ENCODE data around the gene TACC2. TPM values are rescaled to one million over a fixed set of nuclear protein-coding genes. Genes with fewer than 3 reads are reported as not detected.
"Not testable (repeated sequence)": the region's sequence is repeated elsewhere in the genome, so short reads cannot be mapped to it uniquely, and the experiment has no call there.

Gene TACC2
- polyA plus RNA-seq, 3 donors: 13.0 to 34.9 (median 19.5) TPM

- WGBS, 3 donors: 49 to 80% (median 79%) methylated on average over 16 of the region's 16 CpGs
- no peak overlapping the region for H3K27ac ChIP-seq (ENCODE audit: low read depth, low read length)
Measured at GRCh38 chr10:122018951-122019413, 30.0 kb downstream of the TACC2 start.

GRCh38 chr10:122019414-122019975 is 30.5 kb downstream of the TACC2 start:
- 34 to 56% (median 47%) methylated on average over 24 of the region's 24 CpGs for WGBS, 3 donors
- H3K27ac ChIP-seq (ENCODE audit: low read depth, low read length): no peak overlapping the region

- WGBS, 3 donors: 91 to 94% (median 91%) methylated on average over 6 of the region's 6 CpGs
- no peak overlapping the region for H3K27ac ChIP-seq (ENCODE audit: low read depth, low read length)
Measured at GRCh38 chr10:122020226-122020625, 31.3 kb downstream of the TACC2 start.

- no peak overlapping the region for H3K27ac ChIP-seq (ENCODE audit: low read depth, low read length)
- WGBS, 3 donors: 45 to 78% (median 63%) methylated on average over 9 of the region's 9 CpGs
Measured at GRCh38 chr10:122021379-122021778, 32.4 kb downstream of the TACC2 start.

- no peak overlapping the region for H3K27ac ChIP-seq (ENCODE audit: low read depth, low read length)
- 74 to 86% (median 85%) methylated on average over 11 of the region's 11 CpGs for WGBS, 3 donors
Measured at GRCh38 chr10:122021828-122022227, 32.9 kb downstream of the TACC2 start.

GRCh38 chr10:122022276-122022675 is 33.3 kb downstream of the TACC2 start:
- H3K27ac ChIP-seq (ENCODE audit: low read depth, low read length): no peak overlapping the region
- 85 to 93% (median 88%) methylated on average over 4 of the region's 4 CpGs for WGBS, 3 donors

- H3K27ac ChIP-seq (ENCODE audit: low read depth, low read length): not testable (repeated sequence)
- 94 to 96% (median 95%) methylated on average over 7 of the region's 7 CpGs for WGBS, 3 donors
Measured at GRCh38 chr10:122023257-122023656, 34.3 kb downstream of the TACC2 start.

- WGBS, 3 donors: 77 to 83% (median 79%) methylated on average over 8 of the region's 8 CpGs
- no peak overlapping the region for H3K27ac ChIP-seq (ENCODE audit: low read depth, low read length)
Measured at GRCh38 chr10:122029499-122030199, 40.7 kb downstream of the TACC2 start.

GRCh38 chr10:122030200-122030552 is 41.2 kb downstream of the TACC2 start:
- WGBS, 3 donors: 78 to 83% (median 83%) methylated on average over 7 of the region's 7 CpGs
- no peak overlapping the region for H3K27ac ChIP-seq (ENCODE audit: low read depth, low read length)

GRCh38 chr10:122033224-122033926 is 44.4 kb downstream of the TACC2 start:
- 68 to 76% (median 75%) methylated on average over 9 of the region's 9 CpGs for WGBS, 3 donors
- H3K27ac ChIP-seq (ENCODE audit: low read depth, low read length): no peak overlapping the region

- WGBS, 3 donors: 71 to 80% (median 78%) methylated on average over 6 of the region's 6 CpGs
- no peak overlapping the region for H3K27ac ChIP-seq (ENCODE audit: low read depth, low read length)
Measured at GRCh38 chr10:122034149-122034756, 45.3 kb downstream of the TACC2 start.

GRCh38 chr10:122040786-122041185 is 51.8 kb downstream of the TACC2 start:
- 72 to 79% (median 77%) methylated on average over 8 of the region's 8 CpGs for WGBS, 3 donors
- H3K27ac ChIP-seq (ENCODE audit: low read depth, low read length): no peak overlapping the region

- H3K27ac ChIP-seq (ENCODE audit: low read depth, low read length): no peak overlapping the region
Measured at GRCh38 chr10:122042836-122043235, 53.9 kb downstream of the TACC2 start.

GRCh38 chr10:122044045-122044661 is 55.2 kb downstream of the TACC2 start:
- no peak overlapping the region for H3K27ac ChIP-seq (ENCODE audit: low read depth, low read length)
- 51 to 69% (median 58%) methylated on average over 13 of the region's 13 CpGs for WGBS, 3 donors

More at GRCh38 chr10:122042836-122043235, 53.9 kb downstream of the TACC2 start:
- 90 to 96% (median 92%) methylated on average over 1 of the region's 1 CpG for WGBS, 3 donors

- H3K27ac ChIP-seq (ENCODE audit: low read depth, low read length): no peak overlapping the region
- WGBS, 3 donors: 14 to 32% (median 24%) methylated on average over 9 of the region's 9 CpGs
Measured at GRCh38 chr10:122044713-122045112, 55.8 kb downstream of the TACC2 start.

- 81 to 91% (median 82%) methylated on average over 5 of the region's 5 CpGs for WGBS, 3 donors
- H3K27ac ChIP-seq (ENCODE audit: low read depth, low read length): no peak overlapping the region
Measured at GRCh38 chr10:122045212-122045611, 56.2 kb downstream of the TACC2 start.

GRCh38 chr10:122047560-122047959 is 58.6 kb downstream of the TACC2 start:
- H3K27ac ChIP-seq (ENCODE audit: low read depth, low read length): no peak overlapping the region
- 69 to 89% (median 80%) methylated on average over 3 of the region's 3 CpGs for WGBS, 3 donors

- WGBS, 3 donors: 91 to 94% (median 93%) methylated on average over 9 of the region's 9 CpGs
- no peak overlapping the region for H3K27ac ChIP-seq (ENCODE audit: low read depth, low read length)
Measured at GRCh38 chr10:122049076-122049475, 60.1 kb downstream of the TACC2 start.

- WGBS, 3 donors: 76 to 89% (median 83%) methylated on average over 10 of the region's 10 CpGs
Measured at GRCh38 chr10:122050311-122050710, 61.3 kb downstream of the TACC2 start.

More at GRCh38 chr10:122050311-122050710, 61.3 kb downstream of the TACC2 start:
- H3K27ac ChIP-seq (ENCODE audit: low read depth, low read length): no peak overlapping the region

Data from adipose tissue (tissue), 3 donors.